Glutamatergic neuron (in vitro differentiated cells): ENCODE results near the gene SETD1B. TPM values are rescaled to one million over a fixed set of nuclear protein-coding genes. Genes with fewer than 3 reads are reported as not detected.

Experiments
- DNase-seq: peaks from one replicate; pipeline ENCODE4 v3.0.0; 2022
- H3K27ac Mint-ChIP-seq: one replicate; pipeline ENCODE4 v1.8.0; 2020; ENCODE audit warnings: mild to moderate bottlenecking, mixed read lengths, inconsistent platforms; ENCODE audit not compliant: unreplicated experiment
- H3K27me3 Mint-ChIP-seq: one replicate; pipeline ENCODE4 v1.8.0; 2020; ENCODE audit warnings: mild to moderate bottlenecking, moderate library complexity, mixed read lengths, inconsistent platforms; ENCODE audit not compliant: unreplicated experiment
- H3K36me3 Mint-ChIP-seq: one replicate; pipeline ENCODE4 v1.8.0; 2020; ENCODE audit warnings: mild to moderate bottlenecking, mixed read lengths, inconsistent platforms; ENCODE audit not compliant: unreplicated experiment
- H3K4me1 Mint-ChIP-seq: one replicate; pipeline ENCODE4 v1.8.0; 2020; ENCODE audit warnings: mild to moderate bottlenecking, low read depth, mixed read lengths, inconsistent platforms; ENCODE audit not compliant: unreplicated experiment
- H3K4me3 Mint-ChIP-seq: one replicate; pipeline ENCODE4 v1.8.0; 2020; ENCODE audit warnings: mild to moderate bottlenecking, mixed read lengths, inconsistent platforms; ENCODE audit not compliant: unreplicated experiment
- H3K9me3 Mint-ChIP-seq: one replicate; pipeline ENCODE4 v1.8.0; 2020; ENCODE audit warnings: mild to moderate bottlenecking, moderate library complexity, mixed read lengths, inconsistent platforms; ENCODE audit not compliant: unreplicated experiment
- CTCF ChIP-seq: fragments of 200-600 bp; sonication (generic); IDR thresholded peaks from one replicate; pipeline ENCODE4 v1.5.0; 2021; ENCODE audit not compliant: partially characterized antibody, unreplicated experiment
- total RNA-seq: library from RNA; stranded (reverse); fragmentation: NEBNext Ultra II Directional; extraction: Animal tissue kit (Norgen Biotek cat#: 25700); gene quantifications from one replicate; pipeline ENCODE4 v1.2.1, GENCODE V29; 2021; ENCODE audit not compliant: unreplicated experiment

SETD1B gene
- total RNA-seq, 1 donor from 2014 or later = 35.0 TPM

GRCh38 chr12:121812320-121812871 lies 8.6 kb downstream of the SETD1B start:
- peak; percentile 86 for DNase-seq
- peaks cover 5% of the 10 kb centered on the region for H3K36me3 Mint-ChIP-seq
- peaks cover 6% of the 10 kb centered on the region for H3K4me1 Mint-ChIP-seq
- H3K27me3 Mint-ChIP-seq = peaks cover 13% of the 10 kb centered on the region
- H3K9me3 Mint-ChIP-seq = peaks cover 12% of the 10 kb centered on the region
- TF ChIP-seq CTCF = peak; percentile 74
- H3K27ac Mint-ChIP-seq = no peak overlapping the region
- H3K4me3 Mint-ChIP-seq = peak overlapping the region; percentile 82

GRCh38 chr12:121812921-121813896 lies 9.4 kb downstream of the SETD1B start:
- Mint-ChIP-seq H3K36me3 (peaks cover 5% of the 10 kb centered on the region), H3K27me3 (peaks cover 13% of the 10 kb centered on the region), H3K4me1 (peaks cover 6% of the 10 kb centered on the region), H3K9me3 (peaks cover 12% of the 10 kb centered on the region), H3K4me3 (peak overlapping the region; percentile 82), H3K27ac (no peak overlapping the region)
- DNase-seq = no peak
- TF ChIP-seq CTCF = no peak

- peaks cover 13% of the 10 kb centered on the region for H3K27me3 Mint-ChIP-seq
- H3K4me1 Mint-ChIP-seq = peaks cover 6% of the 10 kb centered on the region
- H3K4me3 Mint-ChIP-seq = peak overlapping the region; percentile 82
- H3K27ac Mint-ChIP-seq = no peak overlapping the region
- H3K36me3 Mint-ChIP-seq = peaks cover 5% of the 10 kb centered on the region
- TF ChIP-seq CTCF = no peak
- peaks cover 12% of the 10 kb centered on the region for H3K9me3 Mint-ChIP-seq
- DNase-seq = no peak
Observed at GRCh38 chr12:121813951-121814350, 10.1 kb downstream of the SETD1B start.

- Mint-ChIP-seq H3K36me3 (peaks cover under 1% of the 10 kb centered on the region), H3K4me3 (no peak overlapping the region), H3K27me3 (peaks cover 13% of the 10 kb centered on the region), H3K4me1 (peaks cover 6% of the 10 kb centered on the region), H3K9me3 (peaks cover 12% of the 10 kb centered on the region), H3K27ac (no peak overlapping the region)
- no peak for TF ChIP-seq CTCF
- no peak for DNase-seq
Observed at GRCh38 chr12:121814429-121815119, 10.8 kb downstream of the SETD1B start.
